HG02571 (cell line): Measurements from ENCODE around the gene ZNF516.

Experiments
- ATAC-seq: cut with Tn5 transposase; IDR thresholded peaks from one replicate; pipeline ENCODE4 v1.9.1; 2021; ENCODE audit warnings: mild to moderate bottlenecking, moderate library complexity; ENCODE audit not compliant: unreplicated experiment

Gene ZNF516

DNA sequence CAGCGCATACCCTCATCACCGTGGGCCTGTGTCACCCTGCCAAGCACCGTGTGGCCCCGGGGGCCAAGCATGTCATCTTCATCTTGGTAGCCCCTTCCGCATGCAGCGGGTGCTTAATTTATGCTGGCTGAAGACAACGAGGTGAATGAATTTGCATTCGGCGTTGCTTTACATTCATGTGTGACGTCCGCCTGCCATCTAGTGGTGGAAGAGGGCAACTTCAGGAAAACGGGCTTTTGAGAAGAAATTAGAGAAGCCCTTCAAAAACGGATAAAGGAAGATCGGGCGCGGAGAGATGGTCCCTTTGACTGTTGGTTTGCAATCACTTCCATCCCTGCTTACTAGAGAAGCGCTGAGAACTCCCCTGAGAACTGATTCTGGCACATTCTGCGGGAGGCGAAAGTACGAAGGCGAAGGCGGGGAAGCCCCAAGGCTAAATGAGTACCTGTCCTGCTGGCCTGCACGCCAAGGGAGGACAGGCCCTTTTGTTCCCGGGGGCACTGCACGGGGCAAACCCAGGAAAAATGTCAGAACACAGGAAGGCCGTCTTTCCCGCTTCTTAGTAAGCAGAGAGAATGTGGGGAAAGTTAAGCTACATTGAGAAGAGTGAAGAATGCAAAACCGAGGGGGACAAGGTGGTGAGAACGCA lies 145.9 kb downstream of the ZNF516 start:
- no peak for ATAC-seq

DNA sequence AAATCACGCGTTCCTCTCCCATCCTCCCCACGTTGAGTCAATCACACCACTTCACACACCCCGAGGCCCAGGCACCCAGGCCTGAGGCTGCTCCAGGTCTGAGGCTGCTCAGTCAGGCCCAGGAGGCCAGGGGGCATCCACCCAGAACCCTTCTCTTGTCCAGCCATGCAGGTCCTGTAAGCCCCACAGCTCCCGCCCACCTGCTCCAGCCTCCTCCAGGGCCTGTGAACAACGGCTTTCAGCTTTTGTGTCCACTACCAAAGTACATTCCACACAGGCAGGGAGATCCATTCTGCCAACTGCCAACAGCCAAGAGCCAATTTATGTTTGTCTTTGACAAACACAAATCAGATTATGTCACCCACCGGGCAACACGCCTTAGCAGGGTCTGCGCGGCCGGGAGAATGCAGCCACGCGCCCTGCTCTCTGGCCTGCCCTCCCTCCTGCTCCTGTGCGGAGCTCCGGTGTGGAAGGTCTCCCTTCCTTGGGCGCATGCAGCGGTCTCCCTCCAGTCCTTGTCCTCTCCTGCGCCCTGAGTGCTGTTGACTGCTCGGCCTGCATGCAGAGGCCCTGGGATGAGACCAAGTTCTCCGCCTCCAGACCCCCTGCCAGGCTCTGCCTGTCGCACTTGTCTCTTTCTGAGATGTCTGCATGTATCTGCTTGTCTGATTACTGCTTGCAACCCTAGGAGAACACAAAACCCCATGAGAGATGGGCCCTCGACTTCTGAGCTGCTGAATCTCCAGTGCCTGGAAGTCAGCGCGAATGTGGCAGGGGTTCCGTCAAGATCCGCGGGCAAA lies 146.6 kb downstream of the ZNF516 start:
- no peak for ATAC-seq

- ATAC-seq: no peak
Observed at GRCh38 chr18:76347341-76347740, 147.7 kb downstream of the ZNF516 start.

- ATAC-seq: no peak
Observed at GRCh38 chr18:76346490-76347130, 148.4 kb downstream of the ZNF516 start.

DNA sequence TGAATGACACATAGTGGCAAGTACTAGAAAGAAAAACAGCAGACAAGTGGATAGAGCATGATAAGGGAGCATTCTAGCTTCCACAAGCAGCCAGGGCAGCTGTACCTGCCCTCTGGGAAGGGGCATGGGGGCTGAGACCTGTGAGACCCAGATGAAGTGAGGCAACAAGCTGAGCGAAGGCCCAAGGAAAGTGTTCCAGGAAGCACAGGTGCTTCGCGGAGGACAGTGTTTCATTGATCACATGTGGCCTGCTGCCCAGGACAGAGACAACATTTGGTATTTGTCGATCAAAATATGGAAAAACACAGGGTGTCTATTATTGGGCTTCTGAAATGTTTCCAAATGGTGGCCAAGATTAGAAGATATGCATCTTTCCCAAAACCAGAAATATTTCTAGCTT lies 149.1 kb downstream of the ZNF516 start:
- ATAC-seq: no peak

DNA sequence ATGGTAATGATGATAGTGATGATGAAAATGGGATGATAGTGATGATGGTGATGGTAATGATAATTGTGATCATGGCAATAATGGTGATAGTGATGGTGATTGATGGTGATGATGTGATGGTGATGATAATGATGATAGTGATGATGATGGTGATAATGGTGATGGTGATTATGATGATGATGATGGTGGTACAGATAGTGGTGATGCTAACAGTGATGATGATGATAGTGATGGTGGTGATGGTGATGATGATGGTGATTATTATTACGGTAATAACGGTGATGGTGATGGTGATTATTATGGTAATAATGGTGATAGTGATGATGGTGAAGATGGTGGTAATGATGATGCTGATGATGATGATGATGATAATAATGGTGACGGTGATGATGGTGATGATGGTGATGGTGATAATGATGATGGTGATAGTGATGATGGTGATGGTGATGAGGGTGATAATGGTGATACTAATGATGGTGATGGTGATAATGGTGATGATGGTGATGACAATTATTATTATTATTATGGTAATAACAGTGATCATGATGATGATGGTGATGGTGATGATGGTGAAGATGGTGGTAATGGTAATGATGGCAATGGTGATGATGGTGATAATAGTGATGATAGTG lies 151.0 kb downstream of the ZNF516 start:
- no peak for ATAC-seq

GRCh38 chr18:76340410-76340809 lies 154.6 kb downstream of the ZNF516 start:
- ATAC-seq: no peak

DNA sequence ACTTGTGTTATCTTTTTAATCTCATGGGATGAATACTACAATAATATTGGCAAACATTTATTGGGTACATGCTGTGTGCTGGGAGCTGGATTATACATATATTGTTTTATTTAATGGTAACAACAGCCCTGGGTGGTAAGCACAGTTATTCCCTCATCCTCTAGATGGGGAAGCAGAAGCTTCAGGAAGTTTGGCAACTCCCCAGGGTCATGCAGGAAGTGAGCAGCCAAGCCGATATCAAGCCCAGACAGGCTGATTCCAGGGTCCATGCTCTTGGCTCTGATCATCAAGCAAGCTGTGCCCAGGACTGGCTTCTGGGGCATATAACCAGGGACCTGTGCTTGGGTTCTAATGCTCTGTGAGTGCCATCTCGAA lies 155.8 kb downstream of the ZNF516 start:
- ATAC-seq: no peak

DNA sequence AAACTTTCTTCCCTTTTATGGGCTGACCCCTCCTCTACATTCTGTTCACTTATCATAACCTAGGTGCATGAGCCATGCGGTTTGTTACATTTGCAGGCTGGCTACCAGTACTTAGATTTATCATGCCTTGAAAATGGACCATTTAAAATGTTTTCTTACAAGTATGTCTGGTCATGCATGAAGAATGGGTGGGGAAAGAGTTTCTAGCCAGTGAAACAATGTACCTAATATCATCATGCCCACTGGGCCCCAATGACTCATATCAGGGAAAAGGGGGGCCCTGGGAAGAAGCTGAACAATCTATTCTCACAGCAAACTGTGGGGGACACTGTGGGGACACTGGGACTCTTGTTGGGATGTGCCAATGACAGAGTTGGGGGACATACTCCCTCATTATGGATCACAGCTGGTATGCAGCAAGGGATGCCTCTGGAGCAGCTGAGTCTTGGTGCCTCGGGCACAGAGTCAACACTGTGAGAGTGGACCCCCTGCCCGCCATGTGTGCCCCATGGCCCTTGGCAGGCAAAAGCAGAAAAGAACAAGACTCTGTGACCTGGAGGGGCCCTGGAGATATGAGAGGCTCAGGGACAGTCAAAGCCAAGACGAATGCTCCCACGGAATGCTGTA lies 156.3 kb downstream of the ZNF516 start:
- ATAC-seq: no peak

DNA sequence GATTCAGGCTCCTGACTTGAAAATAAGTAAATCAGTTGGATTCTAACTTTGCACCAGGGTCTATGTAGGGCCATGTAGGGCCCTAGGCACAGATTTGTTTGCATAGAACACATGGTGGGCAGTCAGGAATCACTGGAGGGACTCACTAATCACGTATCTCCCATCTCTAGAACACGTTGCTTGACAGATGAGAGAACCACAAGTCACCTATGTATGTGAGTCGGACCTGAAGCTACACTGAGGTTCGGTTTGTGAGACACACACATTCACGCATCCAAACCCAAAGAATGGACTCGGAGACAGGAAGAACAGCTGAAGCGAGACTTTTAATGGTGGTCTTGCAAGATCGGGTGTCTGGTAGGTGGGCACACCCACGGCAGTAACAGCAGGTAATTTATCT lies 157.0 kb downstream of the ZNF516 start:
- no peak for ATAC-seq

- ATAC-seq: no peak
Observed at GRCh38 chr18:76335859-76336640, 159.0 kb downstream of the ZNF516 start.

- no peak for ATAC-seq
Observed at GRCh38 chr18:76328140-76328539, 166.9 kb downstream of the ZNF516 start.

- no peak for ATAC-seq
Observed at GRCh38 chr18:76323891-76324290, 171.2 kb downstream of the ZNF516 start.

DNA sequence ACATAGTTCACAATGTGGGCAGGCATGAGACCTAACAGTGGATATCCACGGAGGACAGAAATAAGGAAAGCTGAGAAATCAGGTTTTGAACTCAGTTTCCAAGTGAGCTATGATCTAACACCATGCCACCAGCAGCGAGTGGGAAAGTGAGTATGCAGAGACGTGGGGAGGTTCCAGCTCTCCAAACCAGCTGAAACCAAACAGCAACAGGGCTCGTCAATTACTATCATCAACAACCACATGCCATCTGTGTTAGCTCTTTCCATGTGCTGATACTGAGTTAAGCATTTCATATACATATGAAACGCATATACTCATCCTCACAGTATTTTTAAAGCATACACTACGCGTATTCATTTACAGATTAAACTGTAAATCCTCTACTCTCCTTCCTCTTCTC lies 172.4 kb downstream of the ZNF516 start:
- no peak for ATAC-seq

DNA sequence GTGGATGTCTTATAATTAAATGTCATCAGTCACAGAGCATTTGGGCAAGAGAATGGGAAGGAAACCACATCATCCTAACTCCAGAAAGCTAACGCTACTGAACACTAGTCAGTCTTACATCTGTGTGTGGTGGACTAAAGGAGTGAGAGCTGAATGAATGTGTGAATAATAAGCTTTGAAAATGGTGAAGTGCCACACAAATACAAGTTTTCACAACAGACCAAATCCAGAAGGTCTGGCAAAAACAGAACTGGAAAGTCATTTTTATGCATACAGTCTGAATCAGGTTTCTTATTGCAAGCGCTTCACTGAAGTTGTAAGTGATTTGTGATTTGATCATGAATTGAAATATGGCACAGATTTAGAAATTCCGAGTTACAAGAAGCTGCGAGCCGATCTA lies 175.7 kb downstream of the ZNF516 start:
- ATAC-seq: no peak

GRCh38 chr18:76318607-76319006 lies 176.4 kb downstream of the ZNF516 start:
- ATAC-seq: no peak

- no peak for ATAC-seq
Observed at GRCh38 chr18:76317136-76317535, 177.9 kb downstream of the ZNF516 start.

GRCh38 chr18:76315722-76316230 lies 179.3 kb downstream of the ZNF516 start:
- no peak for ATAC-seq

DNA sequence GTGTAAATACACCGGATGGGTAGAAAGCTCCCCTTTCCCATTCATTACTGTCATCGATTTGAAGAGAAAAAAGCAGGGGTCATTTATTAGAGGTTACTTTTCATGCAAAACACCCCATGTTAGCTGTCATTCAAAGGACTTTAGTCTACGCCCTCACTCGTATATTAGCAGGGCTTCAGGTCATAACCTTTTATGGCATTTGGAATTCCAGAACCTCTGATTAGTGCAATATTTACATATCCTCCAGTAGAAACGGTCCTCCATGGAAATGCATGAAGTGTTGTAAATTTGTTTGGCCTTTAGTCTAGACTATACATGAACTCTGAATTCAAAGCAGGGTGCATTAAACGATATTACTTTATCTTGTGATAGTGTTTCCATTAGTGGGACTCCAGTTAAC lies 180.5 kb downstream of the ZNF516 start:
- ATAC-seq: no peak

- ATAC-seq: no peak
Observed at GRCh38 chr18:76314015-76314414, 181.0 kb downstream of the ZNF516 start.
